ENCODE data around the gene GEMIN4.
A peak's percentile ranks its signal among the peaks of the same experiment; 100 is the strongest.
"Not testable (repeated sequence)": the region's sequence is repeated elsewhere in the genome, so short reads cannot be mapped to it uniquely, and the experiment has no call there.

The GEMIN4 gene

DNA sequence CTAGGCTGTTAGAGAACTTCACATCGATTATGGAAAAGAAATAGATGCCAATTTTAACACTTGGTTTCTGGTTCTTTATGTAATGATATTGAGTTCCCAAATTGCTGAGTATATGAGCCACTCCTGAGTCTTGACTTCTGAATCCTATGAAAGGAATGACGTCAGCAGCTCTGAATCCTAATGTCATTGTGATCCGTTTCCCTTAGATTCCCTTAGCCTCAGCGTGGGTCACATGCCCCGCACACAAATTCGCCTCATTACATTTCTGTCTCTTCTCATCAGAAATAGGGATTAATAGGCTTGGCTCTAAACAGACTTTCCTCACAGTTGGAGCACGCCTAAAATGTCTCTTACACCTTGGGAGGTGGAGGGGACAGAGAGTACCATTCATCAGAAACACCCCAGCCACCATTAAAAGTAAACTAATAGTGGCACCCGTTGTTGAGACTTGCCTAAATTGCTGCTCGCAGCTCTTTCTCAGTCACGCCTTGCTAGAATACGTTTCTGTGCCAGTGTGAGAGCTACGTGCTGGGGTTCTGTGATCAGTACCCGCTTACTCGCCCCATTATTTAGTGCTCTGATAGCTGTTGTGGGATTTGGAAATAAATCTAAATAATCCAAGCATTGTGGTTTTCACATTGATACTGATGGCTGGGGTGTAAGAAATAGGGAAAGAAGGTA is 37.2 kb upstream of the GEMIN4 start:
- H3K4me3 ChIP-seq (ENCODE audit: low read depth, low read length) = no peak overlapping the region
- TF ChIP-seq, protein P1, sequence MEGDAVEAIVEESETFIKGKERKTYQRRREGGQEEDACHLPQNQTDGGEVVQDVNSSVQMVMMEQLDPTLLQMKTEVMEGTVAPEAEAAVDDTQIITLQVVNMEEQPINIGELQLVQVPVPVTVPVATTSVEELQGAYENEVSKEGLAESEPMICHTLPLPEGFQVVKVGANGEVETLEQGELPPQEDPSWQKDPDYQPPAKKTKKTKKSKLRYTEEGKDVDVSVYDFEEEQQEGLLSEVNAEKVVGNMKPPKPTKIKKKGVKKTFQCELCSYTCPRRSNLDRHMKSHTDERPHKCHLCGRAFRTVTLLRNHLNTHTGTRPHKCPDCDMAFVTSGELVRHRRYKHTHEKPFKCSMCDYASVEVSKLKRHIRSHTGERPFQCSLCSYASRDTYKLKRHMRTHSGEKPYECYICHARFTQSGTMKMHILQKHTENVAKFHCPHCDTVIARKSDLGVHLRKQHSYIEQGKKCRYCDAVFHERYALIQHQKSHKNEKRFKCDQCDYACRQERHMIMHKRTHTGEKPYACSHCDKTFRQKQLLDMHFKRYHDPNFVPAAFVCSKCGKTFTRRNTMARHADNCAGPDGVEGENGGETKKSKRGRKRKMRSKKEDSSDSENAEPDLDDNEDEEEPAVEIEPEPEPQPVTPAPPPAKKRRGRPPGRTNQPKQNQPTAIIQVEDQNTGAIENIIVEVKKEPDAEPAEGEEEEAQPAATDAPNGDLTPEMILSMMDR (IDR thresholded peaks at IDR 0.05; ENCODE audit: control insufficient read depth, extremely low read depth, insufficient read depth) = no peak
- no peak for DNase-seq (ENCODE audit: low read depth)

DNA sequence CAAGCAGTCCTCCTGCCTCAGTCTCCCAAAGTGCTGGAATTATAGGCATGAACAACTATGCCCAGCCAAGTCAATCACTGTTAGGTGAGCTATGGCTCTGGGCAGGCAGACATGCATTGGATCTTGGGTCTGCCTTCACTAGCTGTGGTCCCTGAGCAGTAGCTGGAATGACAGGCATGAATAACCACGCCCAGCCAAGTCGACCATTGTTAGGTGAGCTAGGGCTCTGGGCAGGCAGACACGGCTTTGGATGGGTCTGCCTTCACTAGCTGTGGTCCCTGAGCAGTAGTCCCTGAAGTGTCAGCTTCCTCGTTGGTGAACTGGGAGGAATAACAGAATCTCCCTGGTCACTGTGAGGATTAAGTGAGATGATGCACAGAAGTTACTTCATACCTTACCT is 36.5 kb upstream of the GEMIN4 start:
- no peak for DNase-seq (ENCODE audit: low read depth)
- TF ChIP-seq, protein P1 (IDR thresholded peaks at IDR 0.05; ENCODE audit: control insufficient read depth, extremely low read depth, insufficient read depth) = no peak
- no peak overlapping the region for H3K4me3 ChIP-seq (ENCODE audit: low read depth, low read length)

GRCh38 chr17:787641-788221 is 35.7 kb upstream of the GEMIN4 start:
- no peak for DNase-seq (ENCODE audit: low read depth)
- no peak overlapping the region for H3K4me3 ChIP-seq (ENCODE audit: low read depth, low read length)
- TF ChIP-seq, protein P1 (IDR thresholded peaks at IDR 0.05; ENCODE audit: control insufficient read depth, extremely low read depth, insufficient read depth) = no peak

DNA sequence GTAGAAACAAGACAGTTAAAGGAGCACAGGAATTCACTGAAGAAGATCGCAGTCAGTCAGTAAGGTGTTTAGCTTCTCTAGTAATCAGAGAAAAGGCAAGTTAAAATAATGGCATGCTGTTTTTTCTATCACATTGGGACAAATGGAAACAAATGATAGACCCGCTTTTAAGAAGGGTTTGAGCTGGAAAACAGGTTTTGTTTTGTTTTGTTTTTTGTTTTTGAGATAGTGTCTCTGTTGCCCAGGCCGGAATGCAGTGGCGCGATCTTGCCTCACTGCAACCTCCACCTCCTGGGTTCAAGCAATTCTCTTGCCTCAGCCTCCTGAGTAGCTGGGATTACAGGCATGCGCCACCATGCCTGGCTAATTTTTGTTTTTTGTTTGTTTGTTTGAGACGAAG is 33.8 kb upstream of the GEMIN4 start:
- DNase-seq (ENCODE audit: low read depth); H3K4me3 ChIP-seq (ENCODE audit: low read depth, low read length): not testable (repeated sequence)

DNA sequence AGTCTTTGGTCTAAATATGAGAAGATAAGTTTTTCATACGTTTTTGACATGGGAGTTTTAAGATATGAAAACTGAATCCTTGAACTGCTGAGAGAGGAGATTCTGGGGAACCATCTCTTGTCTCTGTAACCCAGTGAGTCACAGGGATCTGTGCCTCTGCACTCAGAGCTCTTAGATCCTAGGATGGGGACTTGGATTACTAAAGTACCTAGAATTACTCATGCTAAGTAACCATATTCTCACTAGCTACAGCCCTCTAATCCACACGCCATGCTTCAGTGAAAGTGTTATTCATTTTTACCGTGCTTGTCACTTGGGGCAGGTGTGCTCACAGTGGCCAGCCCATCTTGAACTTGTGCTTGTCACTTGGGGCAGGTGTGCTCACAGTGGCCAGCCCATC is 32.1 kb upstream of the GEMIN4 start:
- TF ChIP-seq, protein P1 (IDR thresholded peaks at IDR 0.05; ENCODE audit: control insufficient read depth, extremely low read depth, insufficient read depth) = no peak
- no peak for DNase-seq (ENCODE audit: low read depth)
- H3K4me3 ChIP-seq (ENCODE audit: low read depth, low read length) = no peak overlapping the region

DNA sequence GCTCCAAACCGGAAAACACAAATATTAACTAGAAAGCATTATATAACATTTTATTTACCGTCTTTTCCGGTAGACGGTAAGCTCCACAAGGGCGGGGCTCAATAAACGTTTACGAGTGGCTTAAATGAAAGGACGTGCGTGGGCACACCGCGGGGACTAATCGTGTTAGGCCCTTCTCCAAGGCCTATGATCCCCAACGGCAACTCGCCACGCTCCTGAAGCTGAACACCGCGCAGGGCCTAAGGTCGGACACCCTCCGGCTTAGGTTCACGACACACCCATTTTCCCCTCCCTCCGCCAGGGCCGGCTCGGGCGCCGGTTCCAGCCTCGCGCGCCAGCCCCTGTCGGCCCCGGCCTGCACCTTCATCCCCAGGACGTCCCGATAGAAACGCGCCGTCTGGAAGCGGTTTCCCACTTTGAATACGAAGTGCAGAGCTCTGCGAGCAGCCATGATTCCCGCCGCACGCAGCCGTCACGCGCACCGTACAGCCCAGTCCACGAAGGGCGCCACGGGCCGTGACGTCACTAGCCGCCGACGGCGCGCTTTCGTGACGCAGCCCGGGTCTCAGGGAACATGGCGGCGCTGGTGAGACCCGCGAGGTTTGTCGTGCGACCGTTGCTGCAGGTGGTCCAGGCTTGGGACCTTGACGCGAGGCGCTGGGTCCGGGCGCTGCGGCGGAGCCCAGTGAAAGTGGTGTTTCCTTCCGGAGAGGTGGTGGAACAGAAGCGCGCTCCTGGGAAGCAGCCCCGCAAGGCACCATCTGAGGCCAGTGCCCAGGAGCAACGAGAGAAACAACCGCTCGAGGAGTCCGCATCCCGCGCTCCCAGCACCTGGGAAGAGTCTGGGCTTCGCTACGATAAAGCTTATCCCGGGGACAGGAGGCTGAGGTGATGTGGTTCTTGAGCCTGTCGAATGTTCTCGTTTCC is 30.0 kb upstream of the GEMIN4 start, which contains the start of the genes GLOD4 and MRM3:
Gene GLOD4 (minus strand): TSS at position 476 of the 927 bp plus-strand sequence. CDS start 25 bp downstream, at position 451.
Gene MRM3 (plus strand): TSS at position 549 of the 927 bp plus-strand sequence. CDS start 26 bp downstream, at position 575.
- peak; percentile 52 for DNase-seq (ENCODE audit: low read depth)
- TF ChIP-seq, protein P1 (IDR thresholded peaks at IDR 0.05; ENCODE audit: control insufficient read depth, extremely low read depth, insufficient read depth) = no peak
- peak within 1 kb of the TSS; percentile 70 for H3K4me3 ChIP-seq (ENCODE audit: low read depth, low read length)

DNA sequence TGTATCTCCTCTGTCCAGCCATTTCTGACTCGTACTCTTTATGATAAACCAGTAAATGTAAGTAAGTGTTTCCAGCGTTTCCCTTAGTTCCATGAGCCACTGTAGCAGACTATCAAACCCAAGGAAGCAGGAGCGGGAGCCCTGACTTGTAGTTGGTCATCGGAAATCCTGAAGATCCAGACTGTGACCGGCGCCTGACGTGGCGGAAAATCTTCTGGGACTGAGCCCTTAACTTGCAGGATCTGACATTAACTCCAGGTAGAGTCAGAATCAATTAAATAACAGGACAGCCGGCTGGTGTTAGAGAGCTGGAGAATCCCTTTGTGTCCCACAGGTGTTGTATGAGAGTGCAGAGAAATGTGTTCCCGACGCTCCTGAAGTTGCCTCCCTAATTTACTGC is 26.0 kb upstream of the GEMIN4 start:
- H3K4me3 ChIP-seq (ENCODE audit: low read depth, low read length) = no peak overlapping the region
- TF ChIP-seq, protein P1 (IDR thresholded peaks at IDR 0.05; ENCODE audit: control insufficient read depth, extremely low read depth, insufficient read depth) = no peak

More for the DNA sequence above, 26.0 kb upstream of the GEMIN4 start:
- DNase-seq (ENCODE audit: low read depth) = no peak

All from LNCaP clone FGC (cell line).